Smooth muscle cell (in vitro differentiated cells): Measurements from ENCODE around the gene MRPL4. TPM values are rescaled to one million over a fixed set of nuclear protein-coding genes. Genes with fewer than 3 reads are reported as not detected.

ENCODE experiments used
- DNase-seq: peaks from one replicate; lab custom pipeline; 2025; ENCODE audit not compliant: unreplicated experiment; lab: John Stamatoyannopoulos, UW
- H2AFZ ChIP-seq: fragments of 200-600 bp; sonication (generic); 2 replicates; pipeline ENCODE4 v1.6.0; 2016; ENCODE audit warnings: antibody characterized with exemption, low read depth, mild to moderate bottlenecking
- H3F3A ChIP-seq: fragments of 200-600 bp; sonication (generic); 2 replicates; pipeline ENCODE4 v1.6.0; 2017; ENCODE audit warnings: antibody characterized with exemption, low read depth
- H3K27ac ChIP-seq: fragments of 200-600 bp; sonication (generic); 2 replicates; pipeline ENCODE4 v1.5.1; 2016; ENCODE audit warnings: low read depth, mild to moderate bottlenecking
- H3K27me3 ChIP-seq: fragments of 200-600 bp; sonication (generic); 2 replicates; pipeline ENCODE4 v1.6.1; 2016; ENCODE audit warnings: low read depth, mild to moderate bottlenecking
- H3K36me3 ChIP-seq: fragments of 200-600 bp; sonication (generic); 2 replicates; pipeline ENCODE4 v1.5.1; 2016; ENCODE audit warnings: low read depth
- H3K4me1 ChIP-seq: fragments of 200-600 bp; sonication (generic); 2 replicates; pipeline ENCODE4 v1.5.1; 2016; ENCODE audit warnings: low read depth
- H3K4me2 ChIP-seq: fragments of 200-600 bp; sonication (generic); 2 replicates; pipeline ENCODE4 v1.6.0; 2016; ENCODE audit warnings: mild to moderate bottlenecking
- H3K4me3 ChIP-seq: fragments of 200-600 bp; sonication (generic); 2 replicates; pipeline ENCODE4 v1.5.1; 2016; ENCODE audit warnings: mild to moderate bottlenecking
- H3K79me2 ChIP-seq: fragments of 200-600 bp; sonication (generic); 2 replicates; pipeline ENCODE4 v1.6.0; 2016; ENCODE audit warnings: low read depth, mild to moderate bottlenecking
- H3K9ac ChIP-seq: fragments of 200-600 bp; sonication (generic); 2 replicates; pipeline ENCODE4 v1.6.0; 2016; ENCODE audit warnings: low read depth
- H3K9me3 ChIP-seq: fragments of 200-600 bp; sonication (generic); replicated peaks from 2 replicates; pipeline ENCODE4 v1.5.1; 2016; ENCODE audit warnings: low read depth
- H4K20me1 ChIP-seq: fragments of 200-600 bp; sonication (generic); 2 replicates; pipeline ENCODE4 v1.6.0; 2016; ENCODE audit warnings: low read depth
- CTCF ChIP-seq: fragments of 200-600 bp; sonication (generic); IDR thresholded peaks from 2 replicates; pipeline ENCODE4 v1.5.1; 2017; ENCODE audit warnings: borderline replicate concordance, mild to moderate bottlenecking, antibody characterized with exemption; ENCODE audit not compliant: insufficient read depth, poor library complexity, severe bottlenecking
- WGBS: methylation state at CpG from one replicate; pipeline ENCODE4 v1.1.7; 2016; ENCODE audit warnings: low lambda C conversion rate; 5-methylcytosine and 5-hydroxymethylcytosine counted together
- microRNA-seq: library from miRNA; unstranded; fragments of <30 nt; microRNA quantifications from one replicate; pipeline ENCODE4, GENCODE V29; 2016; ENCODE audit warnings: borderline number of aligned reads
- polyA plus RNA-seq: library from polyadenylated mRNA; unstranded; fragments of >200 nt; fragmentation: Nextera tagmentation; extraction: Ambion mirVana; gene quantifications from 2 replicates; pipeline ENCODE4 v1.2.1, GENCODE V29; 2016
- small RNA-seq: library from RNA; depleted of rRNA; stranded (forward); fragments of <200 nt; gene quantifications from one replicate; pipeline ENCODE3, GENCODE V24; 2014
- total RNA-seq: library from RNA; depleted of rRNA; stranded (reverse); fragments of >200 nt; gene quantifications from 2 replicates; pipeline ENCODE4 v1.2.3, GENCODE V29; 2014

Gene MRPL4
- total and polyA plus RNA-seq, 2 experiments from 2014 or later = 47.8 to 63.5 TPM

- no peaks in the 10 kb centered on the region for H4K20me1 ChIP-seq
- H3K79me2 ChIP-seq = no peaks in the 10 kb centered on the region
- DNase-seq = no peak
- no peaks in the 10 kb centered on the region for H3K4me1 ChIP-seq
- H3K9ac ChIP-seq = no peak overlapping the region
- H3K27me3 ChIP-seq = no peaks in the 10 kb centered on the region
- no peak for TF ChIP-seq CTCF
- no peak overlapping the region for H2AFZ ChIP-seq
- WGBS = 81% methylated on average over 17 of the region's 17 CpGs
- no peaks in the 10 kb centered on the region for H3K9me3 ChIP-seq
- no peaks in the 10 kb centered on the region for H3K36me3 ChIP-seq
- H3F3A ChIP-seq = no peaks in the 10 kb centered on the region
- H3K4me2 ChIP-seq = peak overlapping the region; percentile 48
- H3K27ac ChIP-seq = peak overlapping the region; percentile 60
- no peak overlapping the region for H3K4me3 ChIP-seq
Observed at GRCh38 chr19:10305139-10305806, 53.3 kb downstream of the MRPL4 start.

GRCh38 chr19:10306327-10306726 is 54.3 kb downstream of the MRPL4 start:
- Histone ChIP-seq H3K4me2 (no peak overlapping the region), H3K4me1 (no peaks in the 10 kb centered on the region), H3K9me3 (no peaks in the 10 kb centered on the region), H3F3A (no peaks in the 10 kb centered on the region), H3K4me3 (no peak overlapping the region), H2AFZ (no peak overlapping the region), H4K20me1 (no peaks in the 10 kb centered on the region), H3K9ac (no peak overlapping the region), H3K79me2 (no peaks in the 10 kb centered on the region), H3K36me3 (no peaks in the 10 kb centered on the region), H3K27me3 (no peaks in the 10 kb centered on the region), H3K27ac (no peak overlapping the region)
- DNase-seq = no peak
- no peak for TF ChIP-seq CTCF
- 94% methylated on average over 5 of the region's 5 CpGs for WGBS

GRCh38 chr19:10309423-10309822 is 57.4 kb downstream of the MRPL4 start, which contains the start of gene ZGLP1:
TSS of gene ZGLP1 (minus strand) at chr19:10309815.
- Histone ChIP-seq H3K4me3 (no peak within 1 kb of the TSS), H3K9ac (no peak within 1 kb of the TSS), H3F3A (no peaks in the 10 kb centered on the region), H3K9me3 (no peaks in the 10 kb centered on the region), H4K20me1 (no peaks in the 10 kb centered on the region), H3K27me3 (no peaks in the 10 kb centered on the region), H2AFZ (no peak within 1 kb of the TSS), H3K79me2 (no peaks in the 10 kb centered on the region), H3K4me2 (no peak within 1 kb of the TSS), H3K27ac (no peak within 1 kb of the TSS), H3K36me3 (no peaks in the 10 kb centered on the region), H3K4me1 (peaks cover under 1% of the 10 kb centered on the region)
- 96% methylated on average over 22 of the region's 24 CpGs for WGBS
- no peak for TF ChIP-seq CTCF
- no peak for DNase-seq

Small RNAs within 50 kb of the gene (microRNA-seq; reads per million reads assigned to microRNA genes)
- gene MIR4322 = not detected

Small RNAs within 50 kb of the gene (small RNA-seq; reads per million reads assigned to genes)
- gene AC011511.1 (not detected), gene MIR4322 (not detected)

Other genes starting within 250 kb of the MRPL4 start
- gene COL5A3, start 241.7 kb upstream of the MRPL4 start, total RNA-seq = 11.2 and 12.8 TPM in 2 replicates
- gene COL5A3, start 241.7 kb upstream of the MRPL4 start, polyA plus RNA-seq = 8.2 and 14.4 TPM in 2 replicates
- gene RDH8, start 238.7 kb upstream of the MRPL4 start, total RNA-seq = not detected in 2 replicates
- not detected in 2 replicates for gene RDH8, start 238.7 kb upstream of the MRPL4 start, polyA plus RNA-seq
- 13.7 and 15.6 TPM in 2 replicates for gene SHFL, start 165.9 kb upstream of the MRPL4 start, total RNA-seq
- gene SHFL, start 165.9 kb upstream of the MRPL4 start, polyA plus RNA-seq = 22.6 and 28.7 TPM in 2 replicates
- 3.5 and 5.5 TPM in 2 replicates for gene ANGPTL6, start 149.5 kb upstream of the MRPL4 start, total RNA-seq
- 7.2 and 8.6 TPM in 2 replicates for gene ANGPTL6, start 149.5 kb upstream of the MRPL4 start, polyA plus RNA-seq
- gene PPAN, start 145.9 kb upstream of the MRPL4 start, total RNA-seq = 9.7 and 11.1 TPM in 2 replicates
- gene PPAN, start 145.9 kb upstream of the MRPL4 start, polyA plus RNA-seq = 22.6 and 25.6 TPM in 2 replicates
- gene P2RY11, start 140.5 kb upstream of the MRPL4 start, total RNA-seq = 1.5 and 2.0 TPM in 2 replicates
- gene P2RY11, start 140.5 kb upstream of the MRPL4 start, polyA plus RNA-seq = 3.8 and 9.7 TPM in 2 replicates
- 138 and 164 TPM in 2 replicates for gene EIF3G, start 132.3 kb upstream of the MRPL4 start, total RNA-seq
- 185 and 196 TPM in 2 replicates for gene EIF3G, start 132.3 kb upstream of the MRPL4 start, polyA plus RNA-seq
- gene DNMT1, start 57.3 kb upstream of the MRPL4 start, total RNA-seq = 37.6 and 39.5 TPM in 2 replicates
- 56.7 and 78.4 TPM in 2 replicates for gene DNMT1, start 57.3 kb upstream of the MRPL4 start, polyA plus RNA-seq
- gene S1PR2, start 20.9 kb upstream of the MRPL4 start, total RNA-seq = 6.4 and 9.8 TPM in 2 replicates
- 6.5 and 7.4 TPM in 2 replicates for gene S1PR2, start 20.9 kb upstream of the MRPL4 start, polyA plus RNA-seq
- 4.6 and 10.4 TPM in 2 replicates for gene ICAM1, start 18.9 kb downstream of the MRPL4 start, total RNA-seq
- gene ICAM1, start 18.9 kb downstream of the MRPL4 start, polyA plus RNA-seq = 9.2 and 9.7 TPM in 2 replicates
- 0.90 and 1.9 TPM in 2 replicates for gene ICAM4, start 34.7 kb downstream of the MRPL4 start, total RNA-seq
- 2.2 and 3.4 TPM in 2 replicates for gene ICAM4, start 34.7 kb downstream of the MRPL4 start, polyA plus RNA-seq
- 1.9 and 4.0 TPM in 2 replicates for gene ICAM5, start 37.7 kb downstream of the MRPL4 start, total RNA-seq
- 4.4 and 6.4 TPM in 2 replicates for gene ICAM5, start 37.7 kb downstream of the MRPL4 start, polyA plus RNA-seq
- 2.9 TPM in 1 of 2 replicates, not detected in the other for gene ZGLP1, start 57.6 kb downstream of the MRPL4 start, total RNA-seq
- 4.8 and 6.1 TPM in 2 replicates for gene ZGLP1, start 57.6 kb downstream of the MRPL4 start, polyA plus RNA-seq
- 7.6 and 15.3 TPM in 2 replicates for gene FDX2, start 63.8 kb downstream of the MRPL4 start, total RNA-seq
- gene FDX2, start 63.8 kb downstream of the MRPL4 start, polyA plus RNA-seq = 39.1 and 46.0 TPM in 2 replicates
- 8.3 and 18.3 TPM in 2 replicates for gene RAVER1, start 81.3 kb downstream of the MRPL4 start, total RNA-seq
- 35.5 and 43.0 TPM in 2 replicates for gene RAVER1, start 81.3 kb downstream of the MRPL4 start, polyA plus RNA-seq
- gene ICAM3, start 87.4 kb downstream of the MRPL4 start, total RNA-seq = 4.5 and 6.5 TPM in 2 replicates
- gene ICAM3, start 87.4 kb downstream of the MRPL4 start, polyA plus RNA-seq = 29.3 and 31.3 TPM in 2 replicates
- gene TYK2, start 128.4 kb downstream of the MRPL4 start, total RNA-seq = 52.5 and 53.1 TPM in 2 replicates
- 90.8 and 98.4 TPM in 2 replicates for gene TYK2, start 128.4 kb downstream of the MRPL4 start, polyA plus RNA-seq
- gene CDC37, start 151.3 kb downstream of the MRPL4 start, total RNA-seq = 98.4 and 103 TPM in 2 replicates
- 186 and 198 TPM in 2 replicates for gene CDC37, start 151.3 kb downstream of the MRPL4 start, polyA plus RNA-seq
- gene PDE4A, start 168.3 kb downstream of the MRPL4 start, total RNA-seq = 2.7 and 3.3 TPM in 2 replicates
- 12.3 and 16.4 TPM in 2 replicates for gene PDE4A, start 168.3 kb downstream of the MRPL4 start, polyA plus RNA-seq